GM21576 (cell line): ENCODE measurements around the gene ARHGAP40.
A peak's percentile ranks its signal among the peaks of the same experiment; 100 is the strongest.

Experiments used
- ATAC-seq: cut with Tn5 transposase; IDR thresholded peaks from one replicate; pipeline ENCODE4 v1.9.1; 2021; ENCODE audit warnings: mild to moderate bottlenecking, moderate library complexity; ENCODE audit not compliant: unreplicated experiment

ARHGAP40 gene

DNA sequence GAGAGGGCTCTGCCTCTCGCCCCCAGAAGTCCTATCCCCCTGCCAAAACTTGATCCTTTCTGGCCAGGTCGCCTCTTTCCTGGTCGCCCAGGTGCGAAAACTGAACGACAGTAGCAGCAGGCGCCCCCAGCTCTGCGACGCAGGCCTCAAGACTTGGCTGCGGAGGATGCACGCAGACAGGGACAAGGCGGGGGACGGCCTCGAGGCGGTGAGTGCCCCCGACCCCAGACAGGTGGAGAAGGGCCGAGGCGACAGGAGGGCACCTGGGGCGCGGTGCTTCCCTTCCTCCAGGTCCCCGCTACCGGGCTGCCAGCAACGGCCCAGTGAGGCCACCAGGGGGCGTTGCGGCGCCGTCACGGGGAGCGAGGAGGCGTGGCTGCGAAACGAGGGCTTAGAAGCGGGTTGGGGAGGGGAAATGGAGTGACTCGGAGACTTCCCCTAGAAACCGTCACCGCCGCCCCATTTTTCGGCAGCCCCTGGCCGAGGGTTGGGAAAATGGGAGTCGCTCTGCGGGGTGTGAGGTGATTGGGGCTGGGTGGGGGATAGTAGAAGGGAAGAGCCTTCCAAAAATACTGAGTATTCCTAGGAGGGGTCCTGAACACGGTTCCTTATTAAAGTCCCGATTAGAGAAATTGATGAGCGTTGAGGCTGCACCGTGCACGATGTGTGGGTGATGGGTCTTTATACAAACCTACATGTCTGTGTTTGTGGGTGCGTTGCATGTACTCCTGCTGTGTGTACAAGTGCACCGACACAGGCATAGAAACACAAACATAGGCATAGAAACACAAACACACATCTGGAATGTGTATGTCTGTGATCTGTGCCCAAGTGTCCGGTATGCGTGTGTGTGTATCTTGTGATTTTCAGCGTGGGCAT lies 44.6 kb downstream of the ARHGAP40 start:
- peak; percentile 56 for ATAC-seq

DNA sequence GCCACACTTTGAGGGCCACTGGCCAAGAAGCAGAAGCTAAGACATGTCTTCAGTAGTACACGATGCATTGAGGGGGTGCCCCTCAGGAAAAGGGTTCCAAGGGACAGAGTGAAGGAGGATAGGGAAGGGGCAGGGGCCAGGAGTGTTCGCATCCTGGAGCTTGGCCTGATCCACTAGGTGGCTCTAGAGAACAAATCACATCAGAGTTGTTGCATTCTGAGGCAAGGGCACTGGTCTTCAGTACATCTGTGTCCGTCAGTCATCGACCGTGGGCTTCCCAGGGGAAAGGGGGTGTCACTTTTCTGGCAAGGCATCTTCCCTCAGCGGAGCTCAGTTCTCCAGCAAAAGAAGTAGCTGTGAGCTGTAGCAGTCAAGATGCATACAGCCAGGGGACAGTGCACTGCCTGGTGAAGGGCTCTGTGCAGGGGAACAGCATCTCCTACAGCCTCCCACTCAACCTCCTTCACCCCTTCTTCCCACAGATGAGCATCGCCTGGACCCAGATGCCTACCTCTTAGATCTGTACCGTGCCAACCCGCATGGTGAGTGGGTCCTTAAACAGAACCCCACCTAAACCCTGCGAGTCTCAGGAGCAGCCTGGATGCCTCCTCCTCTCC lies 47.8 kb downstream of the ARHGAP40 start:
- no peak for ATAC-seq

DNA sequence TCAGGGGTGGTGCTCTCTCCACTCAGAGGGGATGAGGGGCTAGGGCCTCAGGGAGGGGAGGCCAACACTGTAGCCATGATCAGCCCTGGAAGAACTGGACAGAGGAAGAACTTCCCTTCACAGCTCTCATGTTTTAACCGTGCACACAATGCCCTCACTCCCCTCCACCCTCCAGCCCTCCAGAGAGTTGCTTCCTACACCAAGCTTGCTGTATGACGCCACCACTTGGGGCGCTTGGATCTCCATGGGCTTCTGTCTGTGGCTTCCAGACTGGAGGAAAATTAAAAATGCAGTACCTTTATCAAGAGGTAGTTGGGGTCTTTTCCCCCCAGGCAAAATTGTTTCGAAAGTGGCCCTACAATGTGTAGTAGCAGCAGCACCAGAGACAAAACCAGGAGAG lies 48.4 kb downstream of the ARHGAP40 start:
- ATAC-seq: no peak

DNA sequence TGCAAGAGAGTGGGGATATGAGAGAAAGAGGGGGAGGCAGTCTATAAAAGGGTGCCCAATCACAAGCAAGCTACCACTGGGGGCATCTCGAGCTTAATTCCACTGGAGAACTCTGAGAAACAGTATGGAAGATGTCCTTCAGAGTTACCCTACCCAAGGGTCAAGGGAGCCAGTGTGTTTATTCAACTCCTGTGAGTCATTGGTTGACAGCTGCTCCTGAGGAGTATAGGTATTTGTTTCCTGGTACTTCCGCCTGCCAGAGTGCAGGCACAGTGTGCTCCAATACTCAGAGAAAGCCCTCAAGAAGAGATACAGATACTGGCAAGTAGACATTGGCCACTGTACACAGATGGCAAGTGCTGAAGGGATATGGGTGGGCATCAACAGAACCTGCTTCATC lies 49.5 kb downstream of the ARHGAP40 start:
- no peak for ATAC-seq

DNA sequence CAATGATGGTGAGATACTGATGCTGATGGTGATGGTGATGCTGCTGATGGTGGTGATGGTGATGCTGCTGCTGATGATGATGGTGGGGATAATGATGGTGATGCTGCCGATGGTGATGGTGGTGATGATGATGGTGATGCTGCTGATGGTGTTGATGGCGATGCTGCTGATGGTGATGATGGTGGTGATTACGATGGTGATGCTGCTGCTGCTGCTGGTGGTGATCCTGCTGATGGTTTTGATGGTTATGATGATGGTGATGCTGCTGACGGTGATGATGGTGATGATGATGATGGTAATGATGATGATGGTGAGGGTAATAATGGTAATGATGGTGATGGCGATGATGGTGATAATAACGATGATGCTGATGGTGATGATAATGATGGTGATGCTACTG lies 50.0 kb downstream of the ARHGAP40 start:
- ATAC-seq: no peak

DNA sequence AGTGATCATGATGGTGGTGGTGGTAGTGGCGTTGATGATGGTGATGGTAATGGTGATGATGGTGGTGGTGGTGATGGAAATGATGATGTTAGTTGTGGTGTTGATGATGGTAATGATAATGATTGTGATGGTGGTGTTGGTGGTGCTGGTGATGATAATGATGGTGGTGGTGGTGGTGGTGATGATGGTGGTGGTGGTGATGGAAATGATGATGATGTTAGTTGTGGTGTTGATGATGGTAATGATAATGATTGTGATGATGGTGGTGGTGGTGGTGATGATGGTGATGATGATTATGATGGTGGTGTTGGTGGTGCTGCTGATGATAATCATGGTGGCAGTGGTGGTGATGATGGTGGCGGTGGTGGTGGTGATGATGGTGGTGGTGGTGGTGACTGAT lies 51.4 kb downstream of the ARHGAP40 start:
- ATAC-seq: no peak

DNA sequence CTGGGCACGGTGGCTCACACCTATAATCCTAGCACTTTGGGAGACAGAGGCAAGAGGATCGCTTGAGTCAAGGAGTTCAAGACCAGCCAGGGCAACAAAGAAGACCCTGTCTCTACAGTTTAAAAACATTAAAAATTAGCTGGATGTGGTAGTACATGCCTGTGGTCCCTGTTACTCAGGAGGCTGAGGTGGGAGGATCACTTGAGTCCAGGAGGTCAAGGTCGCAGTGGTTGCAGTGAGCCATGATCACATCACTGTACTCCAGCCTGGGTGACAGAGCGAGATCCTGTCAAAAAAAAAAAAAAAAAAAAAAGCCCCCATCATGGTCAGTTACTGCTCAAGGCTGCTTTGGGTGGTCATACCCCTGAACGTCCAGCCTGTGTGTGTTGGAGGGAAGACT lies 55.8 kb downstream of the ARHGAP40 start:
- no peak for ATAC-seq

DNA sequence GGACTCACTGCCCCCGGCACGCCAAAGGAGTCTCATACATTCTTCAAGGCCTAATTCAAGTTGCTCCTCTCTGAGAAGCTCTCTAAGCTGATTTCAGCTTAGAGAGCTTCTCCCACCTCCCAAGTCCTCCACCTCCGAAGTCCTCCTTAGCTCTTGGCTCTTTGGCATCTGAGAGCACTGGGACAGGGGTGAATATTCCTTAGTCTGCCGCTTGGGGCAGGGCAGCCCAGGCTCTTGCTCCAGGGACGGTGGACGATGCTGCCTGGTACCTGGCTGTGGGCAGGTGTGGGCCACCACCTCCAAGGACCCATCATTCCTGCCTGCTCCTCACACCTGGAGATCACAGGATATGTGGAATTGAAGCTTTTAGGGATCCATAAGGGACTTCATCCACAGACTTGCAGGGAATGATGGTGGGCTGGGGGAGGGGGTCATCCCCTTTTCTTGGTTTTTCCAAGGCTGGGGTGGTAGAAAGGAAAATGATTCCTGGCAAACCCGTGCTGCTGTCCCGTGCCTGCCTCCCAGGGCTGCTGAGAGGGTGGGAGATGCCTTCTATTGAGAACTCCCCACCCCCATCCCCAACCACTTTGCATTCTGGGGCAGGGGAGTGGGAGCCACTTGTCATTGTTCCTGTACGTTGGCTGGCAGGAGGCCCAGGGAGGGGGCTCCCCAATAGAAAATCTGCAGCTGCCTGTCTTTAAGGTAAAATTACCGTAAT lies 57.4 kb downstream of the ARHGAP40 start:
- ATAC-seq: no peak

DNA sequence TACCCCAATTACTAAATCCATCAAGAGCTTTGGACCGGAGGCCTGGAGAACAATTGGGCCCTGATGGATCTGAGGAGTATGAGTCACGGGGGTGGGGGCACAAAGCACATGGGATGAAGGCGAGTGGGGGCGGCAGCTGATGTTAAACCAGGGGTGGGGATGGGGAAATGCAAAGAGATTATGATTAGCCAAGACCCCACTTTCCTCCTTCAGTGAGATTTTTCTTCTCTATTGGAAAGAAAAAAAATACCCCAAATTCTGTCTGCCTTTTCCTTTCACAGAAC lies 57.9 kb downstream of the ARHGAP40 start:
- ATAC-seq: no peak

DNA sequence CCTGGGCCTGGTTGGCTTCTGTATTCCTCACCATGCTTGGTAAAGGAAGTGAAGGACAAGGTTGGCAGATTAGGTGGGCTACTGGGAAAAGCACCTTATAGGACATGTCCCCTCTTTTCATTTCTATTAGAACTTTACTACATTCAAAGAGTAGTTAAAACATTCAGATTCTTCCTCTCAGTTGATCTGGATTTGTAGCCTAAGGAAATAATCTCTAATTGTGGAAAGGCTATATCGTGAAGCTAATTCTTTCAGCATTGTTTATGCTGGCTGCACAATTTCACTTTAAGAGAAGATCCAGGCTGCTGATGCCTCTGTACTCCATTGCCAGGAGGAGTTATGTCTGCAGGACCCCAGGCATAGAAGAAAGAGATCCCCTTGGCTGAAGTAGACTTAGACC lies 58.8 kb downstream of the ARHGAP40 start:
- no peak for ATAC-seq

DNA sequence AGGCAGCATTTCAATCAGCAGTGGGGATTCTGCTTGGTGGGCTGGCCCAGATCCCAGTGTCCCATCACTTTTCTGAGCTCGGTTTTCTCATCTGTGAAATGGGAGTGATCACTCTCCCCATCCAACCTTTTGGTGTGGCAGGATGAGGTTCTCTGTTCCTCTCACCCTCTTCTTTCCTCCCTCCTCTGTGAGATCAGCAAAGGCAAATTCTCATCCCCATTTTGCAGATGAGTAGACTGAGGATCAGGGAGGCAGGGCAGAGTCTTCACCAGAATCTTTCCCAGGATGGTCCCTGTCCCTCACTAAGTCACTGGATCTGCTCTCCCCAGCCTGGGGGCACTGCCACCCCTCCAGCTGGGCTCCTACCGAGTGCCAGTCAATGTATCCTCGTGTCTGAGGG lies 62.1 kb downstream of the ARHGAP40 start:
- no peak for ATAC-seq

DNA sequence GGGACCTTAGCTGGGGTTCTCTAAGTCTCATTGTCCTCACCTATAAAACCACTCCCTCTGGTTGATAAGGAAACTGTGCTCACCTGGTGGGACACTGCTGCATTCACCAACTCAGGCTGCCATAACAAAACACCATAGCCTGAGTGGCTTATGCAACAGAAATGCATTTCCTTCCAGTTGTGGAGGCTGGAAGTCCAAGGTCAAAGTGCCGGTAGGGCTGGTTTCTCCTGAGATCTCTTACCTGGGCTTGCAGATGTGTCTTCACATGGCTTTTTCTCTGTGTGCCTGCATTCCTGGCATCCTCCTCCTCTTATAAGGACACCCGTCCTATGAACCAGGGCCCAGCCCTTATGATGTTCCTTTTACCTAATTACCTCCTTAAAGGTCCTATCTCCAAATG lies 62.7 kb downstream of the ARHGAP40 start:
- no peak for ATAC-seq

DNA sequence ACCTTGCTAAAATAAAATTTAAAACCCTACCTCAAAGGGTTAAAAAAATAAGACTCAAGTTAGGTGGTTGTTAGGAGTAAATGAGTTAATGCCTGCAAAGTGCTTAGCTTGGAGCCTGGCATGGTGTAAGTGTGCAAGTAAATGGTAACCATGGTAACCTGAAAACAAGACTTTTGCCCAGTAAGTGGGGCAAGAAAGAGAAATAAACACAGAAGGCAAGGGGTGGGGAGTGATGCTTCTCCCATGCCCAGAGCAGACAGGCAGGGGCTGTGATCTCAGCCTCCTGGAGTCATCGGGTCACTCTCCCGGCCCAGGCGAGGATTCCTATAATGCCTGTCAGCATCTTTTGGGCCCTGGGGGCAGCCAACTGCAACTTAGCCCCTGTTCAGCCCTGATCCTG lies 63.5 kb downstream of the ARHGAP40 start:
- ATAC-seq: no peak

DNA sequence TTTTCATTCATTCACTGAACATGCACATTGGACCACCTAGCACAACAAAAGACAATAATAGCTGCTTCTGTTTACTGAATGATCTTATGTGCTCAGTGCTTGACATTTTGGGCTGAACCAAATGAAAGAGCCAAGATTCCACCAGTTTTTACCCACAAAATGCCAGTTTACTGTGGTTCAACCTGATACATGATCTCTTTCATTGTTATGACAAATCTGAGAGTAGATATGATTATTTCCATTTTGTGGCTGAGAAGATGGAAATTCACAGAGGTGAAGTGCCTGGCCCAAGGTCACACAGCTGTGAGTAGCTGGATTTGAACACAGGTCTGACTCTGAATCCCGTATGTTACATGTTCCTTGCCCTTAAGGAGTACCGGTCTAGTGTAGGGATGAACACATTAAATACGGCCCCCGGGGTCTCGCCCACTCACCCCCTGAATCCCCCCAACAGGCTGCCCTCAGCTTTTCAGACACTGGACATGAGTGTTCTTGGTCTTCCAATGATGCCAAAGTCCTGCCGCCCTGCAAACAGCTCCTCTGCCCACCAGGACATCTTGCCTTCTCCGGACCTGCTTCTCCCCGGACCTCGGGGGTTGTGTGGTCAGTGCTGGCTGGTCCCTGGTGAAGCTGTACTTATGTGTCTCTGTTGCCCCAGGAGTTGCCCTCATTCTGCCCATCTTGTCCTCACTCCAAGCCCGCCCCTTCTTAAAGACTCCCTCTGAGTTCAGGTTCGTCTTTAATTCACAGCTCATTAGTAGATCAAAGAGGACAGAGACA lies 64.1 kb downstream of the ARHGAP40 start:
- ATAC-seq: no peak

DNA sequence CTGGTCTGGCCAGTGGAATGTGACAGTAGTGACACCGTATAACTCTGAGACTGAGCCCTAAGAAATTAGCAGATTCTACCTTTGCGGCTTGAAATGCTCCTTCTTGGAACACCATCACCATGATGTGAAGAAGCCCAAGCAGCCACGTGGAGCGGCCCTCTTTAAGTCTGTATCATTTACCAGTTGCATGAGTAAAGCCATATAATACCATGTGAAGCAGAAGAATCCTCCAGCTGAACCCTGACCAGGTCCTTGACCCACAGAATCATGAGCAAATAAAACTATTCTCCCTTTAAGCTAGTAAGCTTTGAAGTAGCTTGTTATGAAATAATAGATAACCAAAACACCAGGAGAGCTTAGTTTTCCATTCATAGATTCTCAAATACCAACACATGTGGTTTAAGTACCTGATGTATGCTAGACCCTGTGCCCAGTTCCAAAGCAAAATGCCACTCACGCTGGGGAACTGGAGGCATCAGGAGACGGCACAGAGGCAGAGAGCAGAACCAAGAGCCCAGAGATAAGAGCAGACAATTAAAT lies 65.9 kb downstream of the ARHGAP40 start:
- no peak for ATAC-seq

DNA sequence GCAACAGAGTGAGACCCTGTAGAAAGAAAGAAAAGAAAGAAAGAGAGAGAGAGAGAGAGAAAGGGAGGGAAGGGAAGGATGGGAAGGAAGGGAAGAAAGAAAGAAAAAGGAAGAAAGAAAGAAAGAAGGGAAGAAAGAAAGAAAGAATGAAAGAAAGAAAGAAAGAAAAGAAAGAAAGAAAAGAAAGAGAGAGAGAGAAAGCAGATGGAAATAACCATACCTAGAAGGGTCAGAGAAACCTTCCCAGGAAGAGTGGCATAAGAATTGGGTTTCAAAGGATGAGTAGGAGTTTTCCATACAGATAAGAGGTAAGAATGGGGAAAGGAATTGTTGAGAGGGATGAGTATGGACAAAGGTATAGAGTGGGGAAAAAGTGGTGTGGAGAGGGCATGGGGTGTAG lies 68.1 kb downstream of the ARHGAP40 start:
- no peak for ATAC-seq

DNA sequence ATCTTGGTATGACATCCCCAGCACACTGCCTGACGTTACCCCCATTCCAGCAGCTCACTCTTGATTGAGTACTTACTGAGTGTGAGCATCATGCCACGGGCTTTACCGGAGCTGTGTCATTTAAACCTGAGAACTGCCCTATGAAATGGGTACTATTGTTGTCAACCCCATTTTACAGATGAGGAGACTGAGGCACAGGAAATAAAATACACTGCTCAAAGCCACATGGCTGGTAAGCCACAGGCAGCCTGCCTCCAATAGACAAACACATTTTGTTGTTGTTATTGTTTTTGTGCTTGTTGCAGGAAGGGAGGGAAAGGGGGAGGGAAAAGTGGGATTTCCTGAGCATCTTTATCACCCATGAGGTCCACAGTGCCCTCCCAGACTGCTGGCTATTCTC lies 69.2 kb downstream of the ARHGAP40 start:
- ATAC-seq: no peak

DNA sequence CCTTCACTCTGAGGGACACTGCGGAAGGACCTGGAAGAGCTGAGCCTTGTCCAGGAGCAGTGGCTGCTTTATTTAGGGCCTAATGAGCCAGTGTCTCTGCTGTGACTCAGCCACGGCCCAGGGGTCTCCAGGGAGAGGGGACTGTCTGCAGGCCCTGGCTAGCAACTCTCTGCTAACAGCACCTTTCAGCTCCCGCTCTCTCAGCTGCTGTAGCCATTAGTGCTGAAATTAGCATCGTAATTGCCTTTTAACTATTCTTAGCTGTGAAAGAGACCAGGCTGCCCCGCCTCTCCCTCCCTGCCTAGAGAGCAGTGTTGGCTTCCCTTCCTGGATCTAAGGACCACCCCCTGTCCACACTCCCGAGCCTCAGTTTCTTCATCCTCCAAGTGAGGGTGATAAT lies 69.6 kb downstream of the ARHGAP40 start:
- ATAC-seq: no peak

DNA sequence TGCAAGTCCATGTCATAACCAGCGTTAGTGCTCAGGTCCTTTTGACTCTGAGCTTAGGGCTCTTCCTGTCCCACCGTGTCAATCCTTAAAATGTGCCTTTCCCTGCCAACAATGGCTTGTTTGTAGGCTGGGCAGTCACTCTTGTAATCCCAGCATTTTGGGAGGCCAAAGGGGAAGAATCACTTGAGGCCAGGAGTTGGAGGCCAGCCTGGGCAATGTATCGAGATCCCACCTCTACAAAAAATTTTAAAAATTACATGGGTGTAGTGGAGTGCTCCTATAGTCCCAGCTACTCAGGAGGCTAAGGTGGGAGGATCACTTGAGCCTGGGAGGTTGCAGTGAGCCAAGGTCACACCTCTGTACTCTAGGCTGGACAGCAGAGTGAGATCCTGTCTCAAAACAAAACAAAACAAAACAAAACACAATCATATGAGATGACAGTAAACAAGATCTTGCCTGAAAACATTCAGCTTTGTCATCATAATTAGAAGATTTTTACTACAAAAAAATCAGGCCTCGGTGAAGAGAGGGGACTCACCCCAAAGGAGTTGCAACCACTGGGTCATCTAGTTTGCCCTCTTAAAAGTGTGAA lies 70.2 kb downstream of the ARHGAP40 start:
- no peak for ATAC-seq

DNA sequence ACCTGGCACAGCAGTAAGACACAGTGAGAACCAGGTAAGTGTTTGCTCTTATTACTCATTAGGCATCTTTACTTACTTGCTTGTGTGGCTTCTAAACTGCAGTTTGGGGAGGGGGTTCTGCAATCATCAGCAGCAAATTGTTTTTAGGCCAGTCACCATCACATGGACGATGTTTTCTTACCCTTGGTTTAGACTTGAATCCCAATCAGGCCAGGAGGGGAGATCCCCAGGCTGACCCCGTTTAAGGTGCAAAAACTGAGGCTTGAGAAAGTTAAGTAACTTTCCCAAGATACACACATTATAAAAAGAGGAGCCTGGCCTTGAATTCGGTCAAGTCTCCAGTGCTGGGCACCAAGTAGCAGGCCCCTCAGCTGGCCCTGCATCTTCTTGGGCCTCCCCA lies 70.9 kb downstream of the ARHGAP40 start:
- ATAC-seq: no peak

DNA sequence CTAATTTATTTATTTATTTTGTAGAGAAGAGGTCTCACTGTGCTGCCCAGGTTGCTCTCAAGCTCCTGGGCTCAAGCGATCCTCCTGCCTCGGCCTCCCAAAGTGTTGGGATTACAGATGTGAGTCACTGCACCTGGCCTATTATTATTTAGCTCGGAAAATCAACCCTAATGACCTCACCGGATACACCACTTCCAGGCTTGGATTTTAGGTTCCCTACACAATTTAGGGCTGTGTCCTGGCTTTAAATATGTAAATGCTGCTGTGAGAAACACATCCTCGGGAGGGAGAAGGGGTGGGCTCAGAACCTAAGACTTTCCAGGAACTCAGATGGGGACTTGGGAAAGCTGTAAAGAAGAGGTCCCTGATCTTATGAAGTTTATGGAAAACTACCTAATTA lies 71.7 kb downstream of the ARHGAP40 start:
- no peak for ATAC-seq
